Colonic mucosa (tissue), 4 donors: ENCODE results near the gene EPHA2. TPM values are rescaled to one million over a fixed set of nuclear protein-coding genes. Genes with fewer than 3 reads are reported as not detected.

Experiments used
- DNase-seq: peaks from one replicate; pipeline ENCODE4 v3.0.0-alpha.2; 2020
- H3K27ac ChIP-seq: fragments of 200-600 bp; one replicate; pipeline ENCODE4 v1.8.0; 2021
- H3K27me3 ChIP-seq: fragments of 200-600 bp; one replicate; pipeline ENCODE4 v1.8.0; 2021
- H3K36me3 ChIP-seq: fragments of 200-600 bp; one replicate; pipeline ENCODE4 v1.8.0; 2021
- H3K4me1 ChIP-seq: fragments of 200-600 bp; one replicate; pipeline ENCODE4 v1.8.0; 2021; ENCODE audit warnings: mild to moderate bottlenecking
- H3K4me3 ChIP-seq: fragments of 200-600 bp; one replicate; pipeline ENCODE4 v1.8.0; 2021
- H3K9ac ChIP-seq, 2 donors: one replicate each; pipeline ENCODE4 v1.7.0; 2013; ENCODE audit warnings: control low read depth in 2 of 2, low read depth in 2 of 2, low read length in 2 of 2
- H3K9me3 ChIP-seq: fragments of 200-600 bp; one replicate; pipeline ENCODE4 v1.8.0; 2021
- CTCF ChIP-seq: fragments of 200-600 bp; IDR thresholded peaks from one replicate; pipeline ENCODE4 v1.8.0; 2022; ENCODE audit warnings: antibody characterized with exemption, mild to moderate bottlenecking
- intact Hi-C: fragments of 100-400 bp; cut with DNase I; formaldehyde crosslinking; loops from one replicate; pipeline ENCODE4 v1.14.1; 2022
- total RNA-seq, 2 donors: library from RNA; stranded (reverse); fragmentation: NEBNext Ultra II Directional in 1 of 2; extraction: Animal tissue kit (Norgen Biotek cat#: 25700) in 1 of 2; gene quantifications; one replicate each; pipeline ENCODE4 v1.2.1, GENCODE V29; 2021
- donor health status: healthy.
- donor health status: DM: no; HTN: no; CAD: no.
- donor health status: DM: no; HTN: no; CAD: no.

Gene EPHA2
- total RNA-seq, 2 donors from 2014 or later = 15.7 to 40.8 TPM

GRCh38 chr1:16132325-16132785 lies 23.5 kb downstream of the EPHA2 start:
- H3K9me3 ChIP-seq = no peaks in the 10 kb centered on the region
- DNase-seq = no peak
- intact Hi-C loops = no loop called here
- no peaks in the 10 kb centered on the region for H3K4me1 ChIP-seq
- H3K4me3 ChIP-seq = no peak overlapping the region
- no peak for TF ChIP-seq CTCF
- H3K27me3 ChIP-seq = no peaks in the 10 kb centered on the region
- no peak overlapping the region for H3K27ac ChIP-seq
- H3K36me3 ChIP-seq = peaks cover 5% of the 10 kb centered on the region
- no peak overlapping the region for H3K9ac ChIP-seq

DNA sequence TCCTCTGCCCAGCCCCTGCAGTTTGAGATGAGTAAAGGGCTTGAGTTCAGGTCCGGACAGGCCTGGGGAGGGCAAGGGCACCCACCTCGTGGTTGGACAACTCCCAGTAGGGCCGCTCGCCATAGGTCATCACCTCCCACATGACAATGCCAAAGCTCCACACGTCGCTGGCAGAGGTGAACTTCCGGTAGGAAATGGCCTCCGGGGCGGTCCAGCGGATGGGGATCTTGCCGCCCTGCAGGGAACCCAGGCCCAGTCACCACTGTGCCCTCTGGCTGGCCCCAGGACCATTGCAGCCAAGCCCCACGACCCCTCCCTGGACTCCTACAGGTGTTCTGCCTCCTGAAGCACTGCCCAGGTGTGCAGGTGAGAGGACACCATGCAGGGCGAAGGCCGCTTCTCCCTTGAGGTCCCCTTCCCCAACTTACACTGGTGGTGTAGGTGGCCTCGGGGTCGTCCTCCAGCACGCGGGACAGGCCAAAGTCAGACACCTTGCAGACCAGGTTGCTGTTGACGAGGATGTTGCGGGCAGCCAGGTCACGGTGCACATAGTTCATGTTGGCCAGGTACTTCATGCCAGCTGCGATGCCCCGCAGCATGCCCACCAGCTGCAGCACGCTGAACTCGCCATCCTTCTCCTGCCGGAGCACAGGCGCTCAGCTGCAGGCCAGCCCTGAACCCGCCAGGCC lies 24.1 kb downstream of the EPHA2 start:
- intact Hi-C loops = no loop called here
- DNase-seq = no peak

DNA sequence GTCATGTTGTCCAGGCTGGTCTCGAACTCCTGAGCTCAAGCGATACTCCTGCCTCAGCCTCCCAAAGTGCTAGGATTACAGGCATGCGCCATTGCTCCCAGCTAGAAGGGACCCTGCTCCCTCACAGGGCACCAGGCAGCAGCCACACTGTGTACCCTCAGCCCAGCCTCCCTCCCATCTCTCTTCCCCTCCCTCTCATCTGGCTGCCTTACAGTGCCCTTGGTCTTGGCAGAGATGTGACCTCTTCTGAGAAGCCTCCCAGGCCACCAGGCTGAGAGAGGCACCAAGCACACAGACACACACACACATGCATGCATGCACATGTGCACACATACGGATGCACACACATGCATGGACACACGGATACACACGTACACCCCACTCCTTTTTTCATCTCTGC lies 25.0 kb downstream of the EPHA2 start:
- peaks cover 5% of the 10 kb centered on the region for H3K36me3 ChIP-seq

More for the DNA sequence above, 24.1 kb downstream of the EPHA2 start:
- Histone ChIP-seq H3K9me3 (no peaks in the 10 kb centered on the region), H3K36me3 (peaks cover 5% of the 10 kb centered on the region), H3K4me1 (no peaks in the 10 kb centered on the region), H3K27me3 (no peaks in the 10 kb centered on the region), H3K4me3 (no peak overlapping the region), H3K27ac (no peak overlapping the region), H3K9ac (no peak overlapping the region)
- no peak for TF ChIP-seq CTCF

GRCh38 chr1:16129921-16130543 lies 25.8 kb downstream of the EPHA2 start:
- intact Hi-C loops = no loop called here
- DNase-seq = no peak
- H3K9ac ChIP-seq = no peak overlapping the region
- TF ChIP-seq CTCF = no peak
- H3K4me1 ChIP-seq = no peaks in the 10 kb centered on the region
- peaks cover 5% of the 10 kb centered on the region for H3K36me3 ChIP-seq
- H3K27me3 ChIP-seq = no peaks in the 10 kb centered on the region
- H3K4me3 ChIP-seq = no peak overlapping the region
- H3K9me3 ChIP-seq = no peaks in the 10 kb centered on the region
- H3K27ac ChIP-seq = no peak overlapping the region

More for the DNA sequence above, 25.0 kb downstream of the EPHA2 start:
- H3K4me1 ChIP-seq = no peaks in the 10 kb centered on the region
- H3K9ac ChIP-seq = no peak overlapping the region
- H3K9me3 ChIP-seq = no peaks in the 10 kb centered on the region
- intact Hi-C loops = no loop called here
- H3K27ac ChIP-seq = no peak overlapping the region
- DNase-seq = no peak
- H3K27me3 ChIP-seq = no peaks in the 10 kb centered on the region
- no peak for TF ChIP-seq CTCF
- no peak overlapping the region for H3K4me3 ChIP-seq

GRCh38 chr1:16129316-16129715 lies 26.6 kb downstream of the EPHA2 start:
- Histone ChIP-seq H3K36me3 (peaks cover 5% of the 10 kb centered on the region), H3K4me3 (no peak overlapping the region), H3K9me3 (no peaks in the 10 kb centered on the region), H3K4me1 (no peaks in the 10 kb centered on the region), H3K9ac (no peak overlapping the region), H3K27me3 (no peaks in the 10 kb centered on the region), H3K27ac (no peak overlapping the region)
- no peak for TF ChIP-seq CTCF
- no peak for DNase-seq
- intact Hi-C loops = no loop called here
